MM.1S (cell line): Measurements from ENCODE around the gene PDILT.

Experiments used
- DNase-seq: peaks from one replicate; pipeline ENCODE4 v3.0.0-alpha.2; 2015
- H2AFZ ChIP-seq: fragments of 300-600 bp; sonication (generic); 2 replicates; pipeline ENCODE4 v1.6.0; 2016; ENCODE audit warnings: antibody characterized with exemption, low read length
- H3F3A ChIP-seq: fragments of 300-600 bp; sonication (generic); 2 replicates; pipeline ENCODE4 v1.6.1; 2016; ENCODE audit warnings: mild to moderate bottlenecking, antibody characterized with exemption, low read length, moderate library complexity, mixed read lengths; ENCODE audit not compliant: insufficient read depth
- H3K27ac ChIP-seq: fragments of 300-600 bp; sonication (generic); 2 replicates; pipeline ENCODE4 v1.5.1; 2016; ENCODE audit warnings: mild to moderate bottlenecking, low read length
- H3K27me3 ChIP-seq: fragments of 300-600 bp; sonication (generic); replicated peaks from 2 replicates; pipeline ENCODE4 v1.6.0; 2016; ENCODE audit warnings: low read length; ENCODE audit not compliant: insufficient read depth
- H3K36me3 ChIP-seq: fragments of 300-600 bp; sonication (generic); replicated peaks from 2 replicates; pipeline ENCODE4 v1.6.1; 2016; ENCODE audit warnings: mild to moderate bottlenecking, low read length, mixed read lengths; ENCODE audit not compliant: insufficient read depth
- H3K4me1 ChIP-seq: fragments of 300-600 bp; sonication (generic); 2 replicates; pipeline ENCODE4 v1.6.1; 2016; ENCODE audit warnings: low read length, mixed read lengths
- H3K4me2 ChIP-seq: fragments of 300-600 bp; sonication (generic); 2 replicates; pipeline ENCODE4 v1.6.0; 2016; ENCODE audit warnings: low read depth, low read length
- H3K4me3 ChIP-seq: fragments of 300-600 bp; sonication (generic); 2 replicates; pipeline ENCODE4 v1.5.1; 2016; ENCODE audit warnings: low read length, mixed read lengths
- H3K79me2 ChIP-seq: fragments of 300-600 bp; sonication (generic); 2 replicates; pipeline ENCODE4 v1.6.1; 2016; ENCODE audit warnings: mixed run types, low read length, mixed read lengths
- H3K9ac ChIP-seq: fragments of 300-600 bp; sonication (generic); 2 replicates; pipeline ENCODE4 v1.6.1; 2016; ENCODE audit warnings: low read length, mixed read lengths
- H3K9me2 ChIP-seq: fragments of 300-600 bp; sonication (generic); replicated peaks from 2 replicates; pipeline ENCODE4 v1.6.1; 2016; ENCODE audit warnings: mild to moderate bottlenecking, low read length, mixed read lengths; ENCODE audit not compliant: insufficient read depth
- H3K9me3 ChIP-seq: fragments of 300-600 bp; sonication (generic); replicated peaks from 2 replicates; pipeline ENCODE4 v1.6.1; 2016; ENCODE audit warnings: mild to moderate bottlenecking, low read length, mixed read lengths; ENCODE audit not compliant: insufficient read depth
- H4K20me1 ChIP-seq: fragments of 300-600 bp; sonication (generic); 2 replicates; pipeline ENCODE4 v1.6.1; 2016; ENCODE audit warnings: mild to moderate bottlenecking, low read length, moderate library complexity, mixed read lengths; ENCODE audit not compliant: insufficient read depth
- CTCF ChIP-seq: fragments of 300-600 bp; sonication (generic); IDR thresholded peaks from 2 replicates; pipeline ENCODE4 v1.5.1; 2016; ENCODE audit warnings: antibody characterized with exemption, low read length, mixed read lengths
- EZH2 ChIP-seq: fragments of 300-600 bp; sonication (generic); optimal IDR thresholded peaks from 2 replicates; pipeline ENCODE3; 2017; ENCODE audit warnings: low read depth, mild to moderate bottlenecking, antibody characterized with exemption, low read length, mixed read lengths
- EZH2phosphoT487 ChIP-seq: fragments of 300-600 bp; sonication (generic); IDR thresholded peaks from 2 replicates; pipeline ENCODE4 v1.6.1; 2018; ENCODE audit warnings: antibody characterized with exemption, low read length

Gene PDILT

GRCh38 chr16:20349615-20350014 is 54.9 kb downstream of the PDILT start:
- no peak overlapping the region for H2AFZ ChIP-seq

GRCh38 chr16:20348365-20349185 is 56.0 kb downstream of the PDILT start:
- no peak for DNase-seq
- Histone ChIP-seq H3K4me2 (no peak overlapping the region), H3K9me2 (no peaks in the 10 kb centered on the region), H3K9ac (no peak overlapping the region), H3K9me3 (no peaks in the 10 kb centered on the region), H4K20me1 (no peaks in the 10 kb centered on the region), H3K27ac (no peak overlapping the region), H3F3A (no peaks in the 10 kb centered on the region), H3K4me3 (no peak overlapping the region), H3K4me1 (no peaks in the 10 kb centered on the region), H2AFZ (no peak overlapping the region), H3K36me3 (no peaks in the 10 kb centered on the region), H3K27me3 (no peaks in the 10 kb centered on the region), H3K79me2 (no peaks in the 10 kb centered on the region)
- TF ChIP-seq EZH2phosphoT487 (no peak), CTCF (no peak), EZH2 (no peak)

More at GRCh38 chr16:20349615-20350014, 54.9 kb downstream of the PDILT start:
- Histone ChIP-seq H3K9ac (no peak overlapping the region), H3K9me3 (no peaks in the 10 kb centered on the region), H3K36me3 (no peaks in the 10 kb centered on the region), H3K4me3 (no peak overlapping the region), H3K27ac (no peak overlapping the region), H3K79me2 (no peaks in the 10 kb centered on the region), H4K20me1 (no peaks in the 10 kb centered on the region), H3K27me3 (no peaks in the 10 kb centered on the region), H3F3A (no peaks in the 10 kb centered on the region), H3K4me2 (no peak overlapping the region), H3K4me1 (no peaks in the 10 kb centered on the region), H3K9me2 (no peaks in the 10 kb centered on the region)
- DNase-seq, result no peak
- TF ChIP-seq CTCF (no peak), EZH2phosphoT487 (no peak), EZH2 (no peak)

- Histone ChIP-seq H3K36me3 (no peaks in the 10 kb centered on the region), H3K79me2 (no peaks in the 10 kb centered on the region), H3K9ac (no peak overlapping the region), H3F3A (no peaks in the 10 kb centered on the region), H3K4me2 (no peak overlapping the region), H4K20me1 (no peaks in the 10 kb centered on the region), H3K27me3 (no peaks in the 10 kb centered on the region), H3K4me1 (no peaks in the 10 kb centered on the region), H3K4me3 (no peak overlapping the region), H2AFZ (no peak overlapping the region), H3K9me3 (no peaks in the 10 kb centered on the region), H3K27ac (no peak overlapping the region), H3K9me2 (no peaks in the 10 kb centered on the region)
- no peak for DNase-seq
- no peak for TF ChIP-seq EZH2
- no peak for TF ChIP-seq CTCF
- no peak for TF ChIP-seq EZH2phosphoT487
Measured at GRCh38 chr16:20347666-20348364, 56.7 kb downstream of the PDILT start.
